GM12801 (cell line): ENCODE measurements around the gene KDF1.

Experiments used
- CTCF ChIP-seq: IDR thresholded peaks from one replicate; pipeline ENCODE4 v1.5.1; 2011; ENCODE audit warnings: control low read depth; ENCODE audit not compliant: insufficient read length; ENCODE audit errors: extremely low read depth

KDF1 gene

GRCh38 chr1:26959722-26960624 is at the start of gene KDF1:
Gene KDF1, minus strand, starts transcription at chr1:26960468. Its CDS starts 8,088 bp downstream, at chr1:26952380.
- no peak for TF ChIP-seq CTCF

DNA sequence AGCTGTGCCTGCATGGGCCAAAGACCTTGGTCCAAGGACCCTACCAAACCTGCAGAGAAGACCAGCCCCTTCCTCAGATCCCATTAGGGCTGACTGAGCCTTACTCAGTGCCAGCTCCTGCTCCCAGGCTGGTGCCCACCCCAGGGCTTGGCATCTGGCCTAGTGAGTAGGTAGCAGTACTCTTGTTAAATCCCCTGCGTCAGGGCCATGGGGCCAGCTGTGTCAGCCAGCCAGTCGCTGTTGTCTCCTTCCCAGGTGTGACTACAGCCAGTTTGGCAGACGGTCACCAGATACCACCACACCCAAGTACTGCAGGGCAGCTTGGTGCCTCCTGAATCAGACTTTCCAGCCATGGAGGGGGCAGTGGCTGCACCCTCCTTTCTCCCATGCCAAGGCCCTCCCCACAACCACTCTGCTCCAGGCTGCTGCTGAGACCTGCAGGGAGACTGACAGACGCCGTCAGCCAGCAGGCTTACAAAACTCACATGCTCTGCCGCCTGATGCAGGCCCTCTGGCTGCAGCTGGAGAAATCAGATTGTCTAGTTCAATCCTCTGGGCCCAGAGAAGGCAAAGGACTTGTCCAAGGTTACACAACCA is 49.4 kb upstream of the KDF1 start:
- TF ChIP-seq CTCF: no peak

DNA sequence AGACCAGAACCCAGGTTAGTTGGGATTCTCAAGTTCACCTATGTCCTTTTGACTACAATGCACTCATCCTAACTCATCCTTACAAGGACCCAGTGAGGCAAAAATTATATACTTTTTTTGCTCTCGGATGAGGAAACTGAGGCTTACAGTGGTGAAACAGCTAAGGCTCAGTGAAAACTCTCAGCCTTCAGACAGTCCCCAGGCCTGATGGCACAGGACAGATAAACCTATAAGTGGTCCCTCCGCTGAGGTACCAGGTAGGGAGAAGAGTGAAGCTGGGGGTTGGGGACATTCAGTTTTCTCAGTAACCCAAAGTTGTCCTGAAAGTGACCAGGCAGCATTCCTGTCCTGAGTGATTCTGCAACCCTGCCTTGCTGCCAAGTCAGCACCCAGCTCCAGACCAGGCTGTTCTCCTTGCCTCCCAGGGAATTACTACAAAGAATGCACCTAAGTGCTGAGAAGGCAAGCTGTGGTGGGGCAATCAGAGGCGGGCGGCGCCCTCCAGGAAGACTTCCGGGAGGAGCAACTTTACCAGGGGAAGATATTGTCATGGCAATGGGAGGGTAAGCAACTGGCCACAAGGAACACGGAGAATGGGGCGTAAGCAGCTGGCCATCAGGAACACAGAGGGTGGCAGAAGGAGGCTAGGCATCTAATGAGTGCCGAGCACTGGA is 47.8 kb upstream of the KDF1 start:
- TF ChIP-seq CTCF: no peak

- no peak for TF ChIP-seq CTCF
Observed at GRCh38 chr1:27006683-27007082, 46.4 kb upstream of the KDF1 start.

GRCh38 chr1:27005648-27006496 is 45.6 kb upstream of the KDF1 start:
- TF ChIP-seq CTCF: no peak

DNA sequence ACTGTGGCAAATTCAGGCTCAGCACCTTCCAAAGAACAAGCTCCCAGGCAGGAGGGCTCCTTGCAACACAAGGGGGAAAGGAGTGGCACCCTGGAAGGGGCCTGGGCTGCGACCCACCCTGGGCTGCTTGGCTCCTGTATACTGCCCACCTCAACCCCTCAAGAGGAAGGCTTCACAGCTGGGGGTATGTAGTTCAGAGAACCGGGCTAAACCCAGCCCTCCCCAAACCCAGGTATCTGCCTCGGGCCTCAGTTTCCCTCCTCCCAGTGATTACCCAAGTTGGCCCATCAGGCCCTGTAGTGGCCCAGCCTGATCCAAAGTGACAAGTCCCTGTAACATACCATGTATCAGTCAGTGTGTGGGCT is 44.9 kb upstream of the KDF1 start:
- no peak for TF ChIP-seq CTCF
